DND-41 (cell line): Measurements from ENCODE around the gene LAIR1.
A peak's percentile ranks its signal among the peaks of the same experiment; 100 is the strongest.
"Not testable (repeated sequence)": the region's sequence is repeated elsewhere in the genome, so short reads cannot be mapped to it uniquely, and the experiment has no call there.

Source experiments
- ATAC-seq: fragments of 200-7000 bp; cut with Tn5 transposase; 3 replicates; pipeline ENCODE4 v1.9.1; 2021; ENCODE audit warnings: low read depth; ENCODE audit not compliant: insufficient read depth
- DNase-seq: peaks from one replicate; pipeline ENCODE4 v3.0.0-alpha.2; 2020
- H2AFZ ChIP-seq: 2 replicates; pipeline ENCODE4 v1.6.0; 2012; ENCODE audit warnings: low read depth, low read length
- H3K27ac ChIP-seq: 2 replicates; pipeline ENCODE4 v1.5.1; 2012; ENCODE audit warnings: low read length, inconsistent platforms
- H3K27me3 ChIP-seq: fragments of 200-600 bp; sonication (generic); 2 replicates; pipeline ENCODE4 v1.6.0; 2012; ENCODE audit warnings: low read length, mild to moderate bottlenecking, inconsistent platforms; ENCODE audit not compliant: insufficient read depth, poor library complexity
- H3K36me3 ChIP-seq: 2 replicates; pipeline ENCODE4 v1.5.1; 2012; ENCODE audit warnings: low read length, inconsistent platforms; ENCODE audit not compliant: insufficient read depth
- H3K4me1 ChIP-seq: 2 replicates; pipeline ENCODE4 v1.5.1; 2012; ENCODE audit warnings: mild to moderate bottlenecking, low read length; ENCODE audit not compliant: insufficient read depth
- H3K4me2 ChIP-seq: 2 replicates; pipeline ENCODE4 v1.6.0; 2012; ENCODE audit warnings: mild to moderate bottlenecking, moderate library complexity, low read length, inconsistent platforms; ENCODE audit not compliant: insufficient read depth
- H3K4me3 ChIP-seq, 2 experiments: fragments of 200-600 bp in 1 of 2; shearing (Covaris generic) in 1 of 2; 2 replicates each; pipeline ENCODE4 v1.5.1; 2012 to 2016; ENCODE audit warnings: inconsistent platforms in 2 of 2, low read length in 2 of 2, mild to moderate bottlenecking in 2 of 2, low read depth in 1 of 2, moderate library complexity in 1 of 2
- H3K79me2 ChIP-seq: 2 replicates; pipeline ENCODE4 v1.6.0; 2012; ENCODE audit warnings: low read length, inconsistent platforms; ENCODE audit not compliant: insufficient read depth
- H3K9ac ChIP-seq: 2 replicates; pipeline ENCODE4 v1.6.0; 2012; ENCODE audit warnings: low read depth, mild to moderate bottlenecking, inconsistent platforms, low read length, moderate library complexity
- H3K9me3 ChIP-seq: 2 replicates; pipeline ENCODE4 v1.5.1; 2012; ENCODE audit warnings: low read length, moderate library complexity, mild to moderate bottlenecking, inconsistent platforms; ENCODE audit not compliant: insufficient read depth, severe bottlenecking
- H4K20me1 ChIP-seq: 2 replicates; pipeline ENCODE4 v1.6.0; 2012; ENCODE audit warnings: low read length; ENCODE audit not compliant: insufficient read depth
- EZH2 ChIP-seq: IDR thresholded peaks from 3 replicates; pipeline ENCODE4 v1.6.1; 2012; ENCODE audit warnings: borderline replicate concordance, low read depth, mild to moderate bottlenecking, moderate library complexity, low read length, inconsistent platforms; ENCODE audit not compliant: severe bottlenecking
- TF ChIP-seq, protein P1 (sequence below): IDR thresholded peaks from 2 replicates; pipeline ENCODE4 v1.5.1; 2012; ENCODE audit warnings: borderline replicate concordance, low read length, moderate library complexity, mild to moderate bottlenecking; ENCODE audit not compliant: poor library complexity, severe bottlenecking; ENCODE audit errors: extremely low read depth

The LAIR1 gene

DNA sequence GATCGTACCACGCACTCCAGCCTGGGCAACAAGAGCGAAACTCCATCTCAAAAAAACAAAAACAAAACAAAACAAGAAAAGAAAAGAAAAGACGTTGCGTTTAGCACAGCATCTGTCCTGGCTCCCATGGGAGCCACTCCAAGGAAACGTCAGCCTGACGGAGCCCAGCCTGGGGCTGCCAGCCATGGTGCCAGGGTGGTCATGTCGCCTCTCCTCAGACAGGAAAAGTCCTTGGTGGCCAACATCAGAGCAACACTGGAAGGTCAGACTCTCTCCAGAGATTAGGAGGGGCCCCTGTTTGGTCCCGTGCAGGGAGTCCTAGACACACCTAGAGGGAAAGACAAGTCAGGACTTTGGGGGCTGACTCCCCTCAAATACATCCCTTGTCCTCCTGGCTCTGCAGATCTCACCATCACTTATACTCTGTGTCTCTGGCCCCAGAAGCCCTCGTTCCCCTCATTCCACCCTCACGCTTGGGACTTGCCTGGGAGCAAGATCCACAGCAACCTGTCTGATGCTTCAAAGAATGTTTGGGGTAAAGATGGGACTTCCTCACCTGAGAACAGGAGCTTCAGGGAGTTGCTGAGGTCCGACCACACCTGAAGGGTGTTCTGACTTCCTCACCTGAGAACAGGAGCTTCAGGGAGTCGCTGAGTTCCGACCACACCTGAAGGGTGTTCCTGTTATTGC, 35.1 kb downstream of the LAIR1 start:
- Histone ChIP-seq H3K9ac (no peak overlapping the region), H3K4me2 (no peak overlapping the region), H3K27ac (no peak overlapping the region), H3K9me3 (no peaks in the 10 kb centered on the region), H3K79me2 (no peaks in the 10 kb centered on the region), H3K4me1 (peaks cover 7% of the 10 kb centered on the region), H4K20me1 (no peaks in the 10 kb centered on the region), H3K36me3 (no peaks in the 10 kb centered on the region), H2AFZ (no peak overlapping the region), H3K27me3 (peaks cover 7% of the 10 kb centered on the region), H3K4me3 (no peak overlapping the region)
- ATAC-seq (no peak), DNase-seq (no peak)
- TF ChIP-seq, protein P1, sequence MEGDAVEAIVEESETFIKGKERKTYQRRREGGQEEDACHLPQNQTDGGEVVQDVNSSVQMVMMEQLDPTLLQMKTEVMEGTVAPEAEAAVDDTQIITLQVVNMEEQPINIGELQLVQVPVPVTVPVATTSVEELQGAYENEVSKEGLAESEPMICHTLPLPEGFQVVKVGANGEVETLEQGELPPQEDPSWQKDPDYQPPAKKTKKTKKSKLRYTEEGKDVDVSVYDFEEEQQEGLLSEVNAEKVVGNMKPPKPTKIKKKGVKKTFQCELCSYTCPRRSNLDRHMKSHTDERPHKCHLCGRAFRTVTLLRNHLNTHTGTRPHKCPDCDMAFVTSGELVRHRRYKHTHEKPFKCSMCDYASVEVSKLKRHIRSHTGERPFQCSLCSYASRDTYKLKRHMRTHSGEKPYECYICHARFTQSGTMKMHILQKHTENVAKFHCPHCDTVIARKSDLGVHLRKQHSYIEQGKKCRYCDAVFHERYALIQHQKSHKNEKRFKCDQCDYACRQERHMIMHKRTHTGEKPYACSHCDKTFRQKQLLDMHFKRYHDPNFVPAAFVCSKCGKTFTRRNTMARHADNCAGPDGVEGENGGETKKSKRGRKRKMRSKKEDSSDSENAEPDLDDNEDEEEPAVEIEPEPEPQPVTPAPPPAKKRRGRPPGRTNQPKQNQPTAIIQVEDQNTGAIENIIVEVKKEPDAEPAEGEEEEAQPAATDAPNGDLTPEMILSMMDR: no peak
- no peak for TF ChIP-seq EZH2

DNA sequence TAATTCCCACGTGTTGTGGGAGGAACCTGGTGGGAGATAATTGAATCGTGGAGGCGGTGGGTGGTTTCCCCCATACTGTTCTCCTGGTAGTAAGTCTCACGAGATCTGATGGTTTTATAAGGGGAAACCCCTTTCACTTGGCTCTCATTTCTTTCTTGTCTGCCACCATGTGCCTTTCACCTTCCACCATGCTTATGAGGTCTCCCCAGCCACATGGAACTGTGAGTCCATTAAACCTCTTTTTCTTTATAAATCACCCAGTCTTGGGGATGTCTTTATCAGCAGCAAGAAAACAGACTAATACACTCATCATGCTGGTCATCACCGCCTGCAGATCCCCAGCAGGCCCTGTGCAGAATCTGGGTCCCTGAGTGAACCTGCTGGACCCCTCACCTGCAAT, 36.0 kb downstream of the LAIR1 start:
- not testable (repeated sequence) for H3K4me3 ChIP-seq, H4K20me1 ChIP-seq, H3K36me3 ChIP-seq, H3K27ac ChIP-seq, H3K4me1 ChIP-seq, H2AFZ ChIP-seq, ATAC-seq, H3K4me2 ChIP-seq, H3K9ac ChIP-seq, H3K9me3 ChIP-seq, H3K79me2 ChIP-seq, DNase-seq
- peaks cover 11% of the 10 kb centered on the region for H3K27me3 ChIP-seq

DNA sequence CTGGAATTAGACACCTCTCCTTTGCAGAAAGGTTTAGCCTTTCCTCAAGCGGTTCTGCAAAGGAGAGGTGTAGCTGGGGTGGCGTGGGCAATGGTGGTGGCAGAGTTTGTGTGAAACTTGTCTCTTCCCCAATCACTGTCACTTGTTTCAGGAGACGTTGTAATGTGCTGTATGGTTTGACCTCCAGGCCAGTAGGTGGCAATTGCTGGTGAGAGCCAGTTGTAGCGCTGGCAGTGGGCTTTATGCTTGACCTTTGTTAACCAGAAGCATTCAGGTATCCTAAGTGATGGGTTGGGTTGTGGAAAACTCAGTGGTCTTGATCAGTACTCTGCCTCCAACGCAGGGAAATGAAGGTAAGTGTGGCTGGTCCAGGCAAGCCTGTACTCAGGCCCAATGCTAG, 39.1 kb downstream of the LAIR1 start:
- no peaks in the 10 kb centered on the region for H4K20me1 ChIP-seq
- H3K4me3 ChIP-seq: no peak overlapping the region
- H3K79me2 ChIP-seq: no peaks in the 10 kb centered on the region
- H3K4me1 ChIP-seq: peaks cover 7% of the 10 kb centered on the region
- H3K27me3 ChIP-seq: peaks cover 6% of the 10 kb centered on the region
- no peaks in the 10 kb centered on the region for H3K36me3 ChIP-seq
- 0 out of 3 replicates have a peak, but pooled peaks have one; percentile 18 for ATAC-seq
- 0 out of 2 replicates have a peak overlapping the region, but pooled peaks have one; percentile 18 for H2AFZ ChIP-seq
- H3K4me2 ChIP-seq: no peak overlapping the region
- no peaks in the 10 kb centered on the region for H3K9me3 ChIP-seq
- no peak for DNase-seq
- H3K9ac ChIP-seq: no peak overlapping the region
- no peak for TF ChIP-seq EZH2
- TF ChIP-seq, protein P1: no peak
- H3K27ac ChIP-seq: 0 out of 2 replicates have a peak overlapping the region, but pooled peaks have one; percentile 25

DNA sequence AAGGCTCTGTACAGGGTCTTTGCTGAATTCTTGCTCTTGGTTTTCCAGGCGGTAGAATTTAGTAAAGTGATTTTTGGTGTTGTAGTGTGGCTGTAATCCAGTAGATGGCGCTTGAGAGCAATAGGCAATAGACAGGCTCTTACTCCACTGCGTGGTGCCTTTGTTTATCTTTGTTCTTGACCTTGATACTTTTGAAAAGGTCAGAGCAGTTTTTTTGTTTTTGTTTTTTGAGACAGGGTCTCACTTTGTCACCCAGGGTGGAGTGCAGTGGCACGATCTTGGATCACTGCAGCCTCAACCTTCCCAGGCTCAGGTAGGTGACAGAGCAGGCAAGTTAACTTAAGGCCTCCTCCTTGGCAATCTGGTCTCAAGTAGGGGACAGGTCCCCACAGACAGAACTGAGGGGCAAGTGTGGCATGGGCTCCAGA, 39.5 kb downstream of the LAIR1 start:
- Histone ChIP-seq H3K9ac (no peak overlapping the region), H3K27me3 (peaks cover 6% of the 10 kb centered on the region), H3K36me3 (no peaks in the 10 kb centered on the region), H3K4me2 (no peak overlapping the region), H2AFZ (0 out of 2 replicates have a peak overlapping the region, but pooled peaks have one; percentile 18), H3K9me3 (no peaks in the 10 kb centered on the region), H3K27ac (0 out of 2 replicates have a peak overlapping the region, but pooled peaks have one; percentile 25), H3K4me1 (peaks cover 7% of the 10 kb centered on the region), H4K20me1 (no peaks in the 10 kb centered on the region), H3K4me3 (no peak overlapping the region), H3K79me2 (no peaks in the 10 kb centered on the region)
- ATAC-seq (peak; percentile 91), DNase-seq (peak; percentile 62)
- TF ChIP-seq, protein P1: peak; percentile 88
- TF ChIP-seq EZH2: no peak
